HEK293 (cell line): ENCODE data around the gene TEX13D.

Source experiments
- CTCF ChIA-PET: fragments of 350-600 bp; formaldehyde crosslinking; extraction: SDS; loops from one replicate; lab custom pipeline; 2021; ENCODE audit warnings: antibody characterized with exemption; lab: Yijun Ruan, JAX
- POLR2A ChIA-PET: fragments of 300-600 bp; formaldehyde crosslinking; extraction: SDS; loops from one replicate; lab custom pipeline; 2020; ENCODE audit warnings: antibody characterized with exemption, inconsistent platforms; lab: Yijun Ruan, JAX
- H3K27ac ChIP-seq: fragments of 200-500 bp; sonication (Bioruptor generic); 2 replicates; pipeline ENCODE4 v1.5.1; 2014; ENCODE audit warnings: low read depth, low read length, control low read depth, inconsistent platforms; ENCODE audit errors: extremely low read depth
- H3K36me3 ChIP-seq, 2 experiments: fragments of 200-500 bp in 1 of 2; sonication (Bioruptor generic) in 1 of 2; 1 replicate in 1 of 2; 2 replicates in 1 of 2; pipeline ENCODE4 v1.5.1; 2014 to 2017; ENCODE audit warnings: inconsistent platforms in 2 of 2, low read length in 2 of 2; ENCODE audit not compliant: control insufficient read depth in 2 of 2, insufficient read depth in 1 of 2
- H3K4me1 ChIP-seq: fragments of 200-500 bp; sonication (Bioruptor generic); 2 replicates; pipeline ENCODE4 v1.5.1; 2014; ENCODE audit warnings: mild to moderate bottlenecking, low read length, inconsistent platforms; ENCODE audit not compliant: control insufficient read depth, insufficient read depth
- H3K4me3 ChIP-seq: 2 replicates; pipeline ENCODE4 v1.5.1; 2011; ENCODE audit warnings: low read depth, mild to moderate bottlenecking, control low read depth, low read length, moderate library complexity
- H3K9me3 ChIP-seq: fragments of 200-500 bp; sonication (Bioruptor generic); 2 replicates; pipeline ENCODE4 v1.5.1; 2014; ENCODE audit warnings: low read depth, low read length, inconsistent platforms; ENCODE audit not compliant: control insufficient read depth, insufficient read depth
- GLI2 ChIP-seq: fragments of 450-650 bp; formaldehyde crosslinking; IDR thresholded peaks from 2 replicates; pipeline ENCODE4; 2017; ENCODE audit warnings: missing biosample characterization, missing genetic modification characterization, low read depth, borderline replicate concordance
- KLF10 ChIP-seq: fragments of 450-650 bp; IDR thresholded peaks from 2 replicates; pipeline ENCODE4 v1.5.1; 2018; ENCODE audit warnings: missing biosample characterization, mild to moderate bottlenecking, missing genetic modification characterization
- OSR2 ChIP-seq: fragments of 450-650 bp; formaldehyde crosslinking; IDR thresholded peaks from 2 replicates; pipeline ENCODE4 v1.5.1; 2016; ENCODE audit warnings: missing biosample characterization, missing genetic modification characterization
- PRDM4 ChIP-seq: fragments of 450-650 bp; formaldehyde crosslinking; IDR thresholded peaks from 2 replicates; pipeline ENCODE4 v1.5.1; 2017; ENCODE audit warnings: missing biosample characterization, missing genetic modification characterization
- REPIN1 ChIP-seq: fragments of 450-650 bp; formaldehyde crosslinking; IDR thresholded peaks from 2 replicates; pipeline ENCODE4 v1.5.1; 2017; ENCODE audit warnings: missing biosample characterization, missing genetic modification characterization, low read depth
- SCRT1 ChIP-seq: fragments of 450-650 bp; formaldehyde crosslinking; IDR thresholded peaks from 2 replicates; pipeline ENCODE4 v1.5.1; 2016; ENCODE audit warnings: missing biosample characterization, missing genetic modification characterization, borderline replicate concordance
- SETDB1 ChIP-seq: IDR thresholded peaks from one replicate; pipeline ENCODE4 v1.6.1; 2017; ENCODE audit warnings: mild to moderate bottlenecking, low read length, moderate library complexity, mixed read lengths; ENCODE audit not compliant: insufficient read length
- ZBTB26 ChIP-seq: fragments of 450-650 bp; formaldehyde crosslinking; optimal IDR thresholded peaks from 2 replicates; pipeline ENCODE3; 2016; ENCODE audit warnings: missing biosample characterization, mild to moderate bottlenecking, missing genetic modification characterization
- ZBTB8A ChIP-seq: fragments of 450-650 bp; formaldehyde crosslinking; IDR thresholded peaks from 2 replicates; pipeline ENCODE4 v1.5.1; 2016; ENCODE audit warnings: missing biosample characterization, missing genetic modification characterization
- ZNF133 ChIP-seq: fragments of 450-650 bp; formaldehyde crosslinking; IDR thresholded peaks from 2 replicates; pipeline ENCODE4 v1.5.1; 2016; ENCODE audit warnings: missing biosample characterization, missing genetic modification characterization
- ZNF157 ChIP-seq: fragments of 450-650 bp; formaldehyde crosslinking; IDR thresholded peaks from 2 replicates; pipeline ENCODE4 v1.5.1; 2016; ENCODE audit warnings: missing biosample characterization, missing genetic modification characterization
- ZNF169 ChIP-seq: fragments of 450-650 bp; formaldehyde crosslinking; IDR thresholded peaks from 2 replicates; pipeline ENCODE4 v1.5.1; 2016; ENCODE audit warnings: missing biosample characterization, missing genetic modification characterization
- ZNF280C ChIP-seq: fragments of 450-650 bp; formaldehyde crosslinking; IDR thresholded peaks from 2 replicates; pipeline ENCODE4 v1.5.1; 2016; ENCODE audit warnings: missing biosample characterization, missing genetic modification characterization
- ZNF341 ChIP-seq: fragments of 450-650 bp; formaldehyde crosslinking; IDR thresholded peaks from 2 replicates; pipeline ENCODE4; 2016; ENCODE audit warnings: low read depth, missing biosample characterization, missing genetic modification characterization
- ZNF473 ChIP-seq: fragments of 450-650 bp; formaldehyde crosslinking; IDR thresholded peaks from 2 replicates; pipeline ENCODE4 v1.5.1; 2017; ENCODE audit warnings: missing biosample characterization, missing genetic modification characterization
- ZNF560 ChIP-seq: fragments of 450-650 bp; formaldehyde crosslinking; IDR thresholded peaks from 2 replicates; pipeline ENCODE4 v1.5.1; 2017; ENCODE audit warnings: missing biosample characterization, missing genetic modification characterization, borderline replicate concordance
- ZNF600 ChIP-seq: fragments of 450-650 bp; formaldehyde crosslinking; IDR thresholded peaks from 2 replicates; pipeline ENCODE4 v1.5.1; 2016; ENCODE audit warnings: missing biosample characterization, missing genetic modification characterization
- ZNF621 ChIP-seq: fragments of 450-650 bp; formaldehyde crosslinking; IDR thresholded peaks from 2 replicates; pipeline ENCODE4 v1.5.1; 2017; ENCODE audit warnings: missing biosample characterization, missing genetic modification characterization
- ZNF785 ChIP-seq: fragments of 450-650 bp; formaldehyde crosslinking; IDR thresholded peaks from 2 replicates; pipeline ENCODE4 v1.5.1; 2016; ENCODE audit warnings: missing biosample characterization, missing genetic modification characterization
- ZNF843 ChIP-seq: fragments of 450-650 bp; formaldehyde crosslinking; IDR thresholded peaks from 2 replicates; pipeline ENCODE4 v1.5.1; 2016; ENCODE audit warnings: missing biosample characterization, missing genetic modification characterization
- ZSCAN18 ChIP-seq: fragments of 450-650 bp; formaldehyde crosslinking; IDR thresholded peaks from 2 replicates; pipeline ENCODE4 v1.5.1; 2016; ENCODE audit warnings: missing biosample characterization, missing genetic modification characterization
- ZSCAN23 ChIP-seq: fragments of 450-650 bp; formaldehyde crosslinking; IDR thresholded peaks from 2 replicates; pipeline ENCODE4 v1.5.1; 2016; ENCODE audit warnings: missing biosample characterization, missing genetic modification characterization
- TF ChIP-seq, protein P1 (sequence below): fragments of 450-650 bp; formaldehyde crosslinking; IDR thresholded peaks from 2 replicates; pipeline ENCODE4 v1.5.1; 2016; ENCODE audit warnings: missing biosample characterization, missing genetic modification characterization

TEX13D gene

GRCh38 chrX:124369722-124370121, 37.3 kb downstream of the TEX13D start:
- Histone ChIP-seq H3K9me3 (no peaks in the 10 kb centered on the region), H3K36me3 (no peaks in the 10 kb centered on the region), H3K27ac (no peak overlapping the region), H3K4me3 (no peak overlapping the region), H3K4me1 (no peaks in the 10 kb centered on the region)
- TF ChIP-seq ZNF280C (tag by site-specific recombination): no peak
- TF ChIP-seq ZNF785 (tag by site-specific recombination): no peak
- TF ChIP-seq OSR2 (tag by site-specific recombination): no peak
- no peak for TF ChIP-seq SCRT1 (tag by site-specific recombination)
- no peak for TF ChIP-seq ZNF157 (tag by site-specific recombination)
- no peak for TF ChIP-seq ZNF843
- TF ChIP-seq ZSCAN23 (tag by site-specific recombination): no peak
- no peak for TF ChIP-seq ZNF560 (tag by site-specific recombination)
- TF ChIP-seq ZBTB26: no peak
- TF ChIP-seq ZNF621 (tag by site-specific recombination): no peak
- TF ChIP-seq, protein P1, sequence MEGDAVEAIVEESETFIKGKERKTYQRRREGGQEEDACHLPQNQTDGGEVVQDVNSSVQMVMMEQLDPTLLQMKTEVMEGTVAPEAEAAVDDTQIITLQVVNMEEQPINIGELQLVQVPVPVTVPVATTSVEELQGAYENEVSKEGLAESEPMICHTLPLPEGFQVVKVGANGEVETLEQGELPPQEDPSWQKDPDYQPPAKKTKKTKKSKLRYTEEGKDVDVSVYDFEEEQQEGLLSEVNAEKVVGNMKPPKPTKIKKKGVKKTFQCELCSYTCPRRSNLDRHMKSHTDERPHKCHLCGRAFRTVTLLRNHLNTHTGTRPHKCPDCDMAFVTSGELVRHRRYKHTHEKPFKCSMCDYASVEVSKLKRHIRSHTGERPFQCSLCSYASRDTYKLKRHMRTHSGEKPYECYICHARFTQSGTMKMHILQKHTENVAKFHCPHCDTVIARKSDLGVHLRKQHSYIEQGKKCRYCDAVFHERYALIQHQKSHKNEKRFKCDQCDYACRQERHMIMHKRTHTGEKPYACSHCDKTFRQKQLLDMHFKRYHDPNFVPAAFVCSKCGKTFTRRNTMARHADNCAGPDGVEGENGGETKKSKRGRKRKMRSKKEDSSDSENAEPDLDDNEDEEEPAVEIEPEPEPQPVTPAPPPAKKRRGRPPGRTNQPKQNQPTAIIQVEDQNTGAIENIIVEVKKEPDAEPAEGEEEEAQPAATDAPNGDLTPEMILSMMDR (tag by site-specific recombination): no peak
- TF ChIP-seq PRDM4 (tag by site-specific recombination): no peak
- TF ChIP-seq REPIN1 (tag by site-specific recombination): no peak
- TF ChIP-seq KLF10 (tag by site-specific recombination): no peak
- TF ChIP-seq SETDB1: no peak
- no peak for TF ChIP-seq ZNF133 (tag by site-specific recombination)
- TF ChIP-seq ZNF341 (tag by site-specific recombination): no peak
- TF ChIP-seq ZNF600 (tag by site-specific recombination): no peak
- no peak for TF ChIP-seq GLI2 (tag by site-specific recombination)
- ChIA-PET CTCF (interaction anchor here (0.6 to 1.9 kb wide), 3 partner anchors 19 to 36 kb away, joined by 3 to 5 read pairs (median 3); no protein-coding TSS in a partner anchor), POLR2A (no interaction called here)

DNA sequence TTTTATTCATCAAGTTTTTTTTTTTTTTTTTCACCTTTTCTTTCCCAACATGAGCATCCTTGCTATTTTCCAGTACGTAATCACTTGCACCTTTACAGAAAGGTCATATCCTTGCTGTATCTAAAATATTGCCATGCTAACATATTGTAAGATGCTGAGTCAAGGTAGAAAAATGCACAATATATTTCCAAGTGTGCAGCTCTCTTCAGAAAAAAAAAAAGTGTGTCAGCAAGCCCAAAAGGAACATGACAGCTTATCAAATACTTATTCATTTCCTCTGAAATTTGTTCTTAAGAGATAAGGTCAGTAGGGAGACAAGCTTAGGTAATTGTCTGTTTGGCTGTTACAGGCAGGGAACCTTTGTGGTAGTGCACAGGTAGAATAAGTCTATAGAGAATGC, 40.9 kb downstream of the TEX13D start:
- ChIA-PET POLR2A (interaction anchor here (0.7 kb wide), 1 partner anchor 51 kb away, joined by 4 read pairs; no protein-coding TSS in a partner anchor), CTCF (interaction anchor here (0.7 kb wide), 2 partner anchors 28 to 756 kb away, joined by 3 to 5 read pairs; no protein-coding TSS in a partner anchor)
- Histone ChIP-seq H3K27ac (no peak overlapping the region), H3K9me3 (no peaks in the 10 kb centered on the region), H3K36me3 (no peaks in the 10 kb centered on the region), H3K4me1 (no peaks in the 10 kb centered on the region), H3K4me3 (no peak overlapping the region)
- TF ChIP-seq ZBTB8A (no peak), ZNF169 (no peak), ZNF621 (tag by site-specific recombination) (no peak), ZSCAN18 (tag by site-specific recombination) (no peak), ZNF473 (tag by site-specific recombination) (no peak)
